ENCODE data around the gene CCNB2.

The CCNB2 gene

GRCh38 chr15:59168536-59168935 is 63.6 kb downstream of the CCNB2 start:
- DNase-seq = no peak

GRCh38 chr15:59169251-59169708 is 64.3 kb downstream of the CCNB2 start:
- no peak for DNase-seq

GRCh38 chr15:59170295-59171066 is 65.5 kb downstream of the CCNB2 start:
- DNase-seq = no peak

GRCh38 chr15:59171067-59171397 is 66.1 kb downstream of the CCNB2 start:
- no peak for DNase-seq

- no peak for DNase-seq
Observed at GRCh38 chr15:59172289-59172901, 67.4 kb downstream of the CCNB2 start.

GRCh38 chr15:59173194-59173593 is 68.2 kb downstream of the CCNB2 start:
- DNase-seq = no peak

- no peak for DNase-seq
Observed at GRCh38 chr15:59174151-59174834, 69.3 kb downstream of the CCNB2 start.

All from activated gamma-delta T cell (primary cell).